MM.1S (cell line): Measurements from ENCODE around the gene PRELID2.

Experiments used
- DNase-seq: peaks from one replicate; pipeline ENCODE4 v3.0.0-alpha.2; 2015
- H2AFZ ChIP-seq: fragments of 300-600 bp; sonication (generic); 2 replicates; pipeline ENCODE4 v1.6.0; 2016; ENCODE audit warnings: antibody characterized with exemption, low read length
- H3F3A ChIP-seq: fragments of 300-600 bp; sonication (generic); 2 replicates; pipeline ENCODE4 v1.6.1; 2016; ENCODE audit warnings: mild to moderate bottlenecking, antibody characterized with exemption, low read length, moderate library complexity, mixed read lengths; ENCODE audit not compliant: insufficient read depth
- H3K27ac ChIP-seq: fragments of 300-600 bp; sonication (generic); 2 replicates; pipeline ENCODE4 v1.5.1; 2016; ENCODE audit warnings: mild to moderate bottlenecking, low read length
- H3K27me3 ChIP-seq: fragments of 300-600 bp; sonication (generic); replicated peaks from 2 replicates; pipeline ENCODE4 v1.6.0; 2016; ENCODE audit warnings: low read length; ENCODE audit not compliant: insufficient read depth
- H3K36me3 ChIP-seq: fragments of 300-600 bp; sonication (generic); replicated peaks from 2 replicates; pipeline ENCODE4 v1.6.1; 2016; ENCODE audit warnings: mild to moderate bottlenecking, low read length, mixed read lengths; ENCODE audit not compliant: insufficient read depth
- H3K4me1 ChIP-seq: fragments of 300-600 bp; sonication (generic); 2 replicates; pipeline ENCODE4 v1.6.1; 2016; ENCODE audit warnings: low read length, mixed read lengths
- H3K4me2 ChIP-seq: fragments of 300-600 bp; sonication (generic); 2 replicates; pipeline ENCODE4 v1.6.0; 2016; ENCODE audit warnings: low read depth, low read length
- H3K4me3 ChIP-seq: fragments of 300-600 bp; sonication (generic); 2 replicates; pipeline ENCODE4 v1.5.1; 2016; ENCODE audit warnings: low read length, mixed read lengths
- H3K79me2 ChIP-seq: fragments of 300-600 bp; sonication (generic); 2 replicates; pipeline ENCODE4 v1.6.1; 2016; ENCODE audit warnings: mixed run types, low read length, mixed read lengths
- H3K9ac ChIP-seq: fragments of 300-600 bp; sonication (generic); 2 replicates; pipeline ENCODE4 v1.6.1; 2016; ENCODE audit warnings: low read length, mixed read lengths
- H3K9me2 ChIP-seq: fragments of 300-600 bp; sonication (generic); replicated peaks from 2 replicates; pipeline ENCODE4 v1.6.1; 2016; ENCODE audit warnings: mild to moderate bottlenecking, low read length, mixed read lengths; ENCODE audit not compliant: insufficient read depth
- H3K9me3 ChIP-seq: fragments of 300-600 bp; sonication (generic); replicated peaks from 2 replicates; pipeline ENCODE4 v1.6.1; 2016; ENCODE audit warnings: mild to moderate bottlenecking, low read length, mixed read lengths; ENCODE audit not compliant: insufficient read depth
- H4K20me1 ChIP-seq: fragments of 300-600 bp; sonication (generic); 2 replicates; pipeline ENCODE4 v1.6.1; 2016; ENCODE audit warnings: mild to moderate bottlenecking, low read length, moderate library complexity, mixed read lengths; ENCODE audit not compliant: insufficient read depth
- EZH2 ChIP-seq: fragments of 300-600 bp; sonication (generic); optimal IDR thresholded peaks from 2 replicates; pipeline ENCODE3; 2017; ENCODE audit warnings: low read depth, mild to moderate bottlenecking, antibody characterized with exemption, low read length, mixed read lengths
- EZH2phosphoT487 ChIP-seq: fragments of 300-600 bp; sonication (generic); IDR thresholded peaks from 2 replicates; pipeline ENCODE4 v1.6.1; 2018; ENCODE audit warnings: antibody characterized with exemption, low read length
- TF ChIP-seq, protein P1 (sequence below): fragments of 300-600 bp; sonication (generic); IDR thresholded peaks from 2 replicates; pipeline ENCODE4 v1.5.1; 2016; ENCODE audit warnings: antibody characterized with exemption, low read length, mixed read lengths

PRELID2 gene

DNA sequence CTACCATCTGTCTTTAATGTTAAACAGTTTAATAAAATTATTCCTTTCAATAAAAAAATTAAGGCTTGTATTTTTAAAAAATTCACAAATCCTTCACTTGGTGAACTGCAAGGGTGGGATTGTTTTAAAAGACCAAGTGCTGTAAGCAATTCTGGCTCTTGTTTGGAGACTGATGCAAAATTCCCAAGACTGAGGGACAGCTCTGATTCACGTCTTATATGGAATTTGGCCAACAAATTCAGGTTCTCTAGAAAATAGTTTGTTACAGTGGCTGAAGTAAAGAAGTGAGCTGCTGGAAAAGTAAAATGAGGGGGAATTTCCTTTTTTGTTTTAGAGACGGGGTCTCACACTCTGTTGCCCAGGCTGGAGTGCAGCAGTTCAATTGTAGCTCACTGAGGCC, 58.3 kb downstream of the PRELID2 start:
- H3K4me2 ChIP-seq = no peak overlapping the region
- H3K9ac ChIP-seq = no peak overlapping the region
- no peaks in the 10 kb centered on the region for H3K4me1 ChIP-seq
- no peaks in the 10 kb centered on the region for H3K36me3 ChIP-seq
- no peak overlapping the region for H3K27ac ChIP-seq
- no peak for DNase-seq
- TF ChIP-seq EZH2phosphoT487 (no peak), EZH2 (no peak)
- TF ChIP-seq, protein P1, sequence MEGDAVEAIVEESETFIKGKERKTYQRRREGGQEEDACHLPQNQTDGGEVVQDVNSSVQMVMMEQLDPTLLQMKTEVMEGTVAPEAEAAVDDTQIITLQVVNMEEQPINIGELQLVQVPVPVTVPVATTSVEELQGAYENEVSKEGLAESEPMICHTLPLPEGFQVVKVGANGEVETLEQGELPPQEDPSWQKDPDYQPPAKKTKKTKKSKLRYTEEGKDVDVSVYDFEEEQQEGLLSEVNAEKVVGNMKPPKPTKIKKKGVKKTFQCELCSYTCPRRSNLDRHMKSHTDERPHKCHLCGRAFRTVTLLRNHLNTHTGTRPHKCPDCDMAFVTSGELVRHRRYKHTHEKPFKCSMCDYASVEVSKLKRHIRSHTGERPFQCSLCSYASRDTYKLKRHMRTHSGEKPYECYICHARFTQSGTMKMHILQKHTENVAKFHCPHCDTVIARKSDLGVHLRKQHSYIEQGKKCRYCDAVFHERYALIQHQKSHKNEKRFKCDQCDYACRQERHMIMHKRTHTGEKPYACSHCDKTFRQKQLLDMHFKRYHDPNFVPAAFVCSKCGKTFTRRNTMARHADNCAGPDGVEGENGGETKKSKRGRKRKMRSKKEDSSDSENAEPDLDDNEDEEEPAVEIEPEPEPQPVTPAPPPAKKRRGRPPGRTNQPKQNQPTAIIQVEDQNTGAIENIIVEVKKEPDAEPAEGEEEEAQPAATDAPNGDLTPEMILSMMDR = no peak
- no peak overlapping the region for H3K4me3 ChIP-seq
- H3K9me2 ChIP-seq = no peaks in the 10 kb centered on the region
- H3K79me2 ChIP-seq = no peaks in the 10 kb centered on the region
- no peaks in the 10 kb centered on the region for H3F3A ChIP-seq
- H3K27me3 ChIP-seq = no peaks in the 10 kb centered on the region
- H4K20me1 ChIP-seq = no peaks in the 10 kb centered on the region
- no peak overlapping the region for H2AFZ ChIP-seq
- no peaks in the 10 kb centered on the region for H3K9me3 ChIP-seq

DNA sequence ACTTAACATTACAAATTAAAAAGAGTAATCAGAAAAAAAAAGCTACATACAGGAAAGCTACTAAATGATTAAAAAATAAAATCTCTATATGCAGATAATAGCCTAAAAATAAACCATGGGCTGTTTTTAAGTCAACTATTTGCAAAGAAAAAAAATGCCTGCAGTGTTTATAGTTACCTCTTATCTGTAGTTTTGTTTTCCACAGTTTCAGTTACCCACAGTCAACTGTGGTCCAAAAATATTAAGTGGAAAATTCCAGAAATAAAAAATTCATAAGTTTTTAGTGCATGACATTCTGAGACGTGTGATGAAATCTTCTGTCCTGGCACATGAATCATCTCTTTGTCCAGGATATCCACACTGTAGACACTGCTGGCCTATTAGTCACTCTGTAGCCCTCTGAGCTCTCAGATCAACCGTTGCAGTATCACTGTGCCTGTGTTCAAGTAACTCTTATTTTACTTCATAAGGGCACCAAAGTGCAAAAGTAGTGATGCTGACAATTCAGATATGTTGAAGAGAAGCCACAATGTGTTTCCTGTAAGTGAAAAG, 59.2 kb downstream of the PRELID2 start:
- no peaks in the 10 kb centered on the region for H3K4me1 ChIP-seq
- no peak overlapping the region for H3K4me2 ChIP-seq
- no peaks in the 10 kb centered on the region for H3K9me3 ChIP-seq
- no peaks in the 10 kb centered on the region for H3K27me3 ChIP-seq
- H3F3A ChIP-seq = no peaks in the 10 kb centered on the region
- DNase-seq = no peak
- no peak overlapping the region for H3K27ac ChIP-seq
- TF ChIP-seq, protein P1 = no peak
- TF ChIP-seq EZH2phosphoT487 = no peak
- no peak for TF ChIP-seq EZH2
- H3K4me3 ChIP-seq = no peak overlapping the region
- no peaks in the 10 kb centered on the region for H4K20me1 ChIP-seq
- H2AFZ ChIP-seq = no peak overlapping the region
- H3K79me2 ChIP-seq = no peaks in the 10 kb centered on the region
- no peaks in the 10 kb centered on the region for H3K9me2 ChIP-seq
- no peak overlapping the region for H3K9ac ChIP-seq
- no peaks in the 10 kb centered on the region for H3K36me3 ChIP-seq

DNA sequence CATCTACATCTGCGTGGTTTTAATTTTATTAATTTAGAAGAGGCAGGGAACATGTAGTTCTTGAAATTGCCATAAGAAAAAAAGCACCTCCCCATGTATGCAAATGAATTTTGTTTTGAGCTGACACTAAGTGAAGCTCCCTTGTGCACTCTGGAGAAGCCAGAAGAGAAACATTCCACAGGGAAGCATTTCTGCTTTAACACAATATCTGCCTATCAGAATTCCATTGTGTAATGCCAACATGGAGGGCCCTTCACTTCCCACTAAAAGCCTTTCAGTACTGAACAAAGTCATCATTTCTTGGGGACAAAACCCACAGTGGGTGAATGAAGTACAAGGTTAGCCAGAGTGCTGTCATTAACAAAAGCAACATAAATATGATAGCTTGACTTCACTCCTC, 59.7 kb downstream of the PRELID2 start:
- no peaks in the 10 kb centered on the region for H3K36me3 ChIP-seq
- H3K79me2 ChIP-seq = no peaks in the 10 kb centered on the region
- no peak overlapping the region for H2AFZ ChIP-seq
- H3K9me2 ChIP-seq = no peaks in the 10 kb centered on the region
- H3K4me1 ChIP-seq = no peaks in the 10 kb centered on the region
- H3K27ac ChIP-seq = no peak overlapping the region
- H3F3A ChIP-seq = no peaks in the 10 kb centered on the region
- no peak overlapping the region for H3K4me2 ChIP-seq
- H3K9me3 ChIP-seq = no peaks in the 10 kb centered on the region
- H3K4me3 ChIP-seq = no peak overlapping the region
- no peaks in the 10 kb centered on the region for H4K20me1 ChIP-seq
- no peaks in the 10 kb centered on the region for H3K27me3 ChIP-seq
- TF ChIP-seq, protein P1 = no peak
- TF ChIP-seq EZH2phosphoT487 = no peak
- no peak for TF ChIP-seq EZH2
- no peak overlapping the region for H3K9ac ChIP-seq
- DNase-seq = no peak
